ENCODE results near the gene TTC9C.

DNA sequence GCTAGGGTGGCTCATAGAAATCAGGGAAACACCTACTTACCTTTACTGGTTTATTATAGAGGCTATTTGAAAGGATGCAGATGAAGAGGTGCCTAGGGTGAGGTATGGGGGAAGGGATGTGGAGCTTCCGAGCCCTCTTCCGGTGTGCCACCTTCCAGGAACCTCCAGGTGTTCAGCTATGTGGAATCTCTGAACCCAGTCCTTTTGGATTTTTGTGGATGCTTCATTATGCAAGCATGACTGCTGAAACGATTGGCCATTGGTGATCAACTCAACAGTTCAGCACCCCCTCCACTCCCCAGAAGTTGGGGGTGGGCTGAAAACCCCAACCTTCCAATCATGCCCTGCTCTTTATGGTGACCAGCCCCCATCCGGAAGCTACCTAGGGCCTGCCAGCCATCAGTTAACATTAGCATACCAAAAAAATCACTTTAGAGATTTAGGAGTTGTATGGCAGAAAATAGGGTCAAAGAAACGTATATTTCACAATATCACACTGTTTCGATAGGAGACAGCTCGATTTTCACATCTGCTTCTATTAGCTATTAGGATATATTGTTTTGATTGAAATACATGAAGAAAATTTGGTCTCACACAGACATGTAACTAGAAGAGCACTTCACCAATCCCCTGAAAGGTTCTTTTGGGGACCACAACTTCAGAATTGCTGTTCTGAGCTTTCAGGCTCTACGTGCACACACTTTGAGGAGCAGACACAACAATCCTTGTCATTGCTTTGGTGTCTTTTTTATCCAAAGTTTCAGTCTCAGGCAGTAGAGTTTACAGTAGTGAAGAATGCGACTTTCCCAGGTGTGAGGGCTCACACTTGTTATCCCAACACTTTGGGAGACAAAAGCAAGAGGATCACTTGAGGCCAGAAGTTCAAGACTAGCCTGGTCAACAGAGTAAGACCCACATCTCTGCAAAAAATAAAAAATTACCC is 29.8 kb downstream of the TTC9C start:
- TF ChIP-seq OSR1 (CRISPR knock-in tag; IDR thresholded peaks at IDR 0.05) (no peak), ZNF565 (CRISPR knock-in tag; conservative IDR thresholded peaks at IDR 0.05; ENCODE audit: low read depth) (no peak), PPARA (CRISPR knock-in tag; IDR thresholded peaks at IDR 0.05; ENCODE audit: borderline replicate concordance) (no peak), PATZ1 (CRISPR knock-in tag; IDR thresholded peaks at IDR 0.05; ENCODE audit: borderline replicate concordance) (no peak), ARNTL (CRISPR knock-in tag; IDR thresholded peaks at IDR 0.05; ENCODE audit: borderline replicate concordance, low read depth) (no peak), POU6F1 (CRISPR knock-in tag; IDR thresholded peaks at IDR 0.05; ENCODE audit: borderline replicate concordance, low read depth) (no peak)
